Measurements from ENCODE around the gene STRA8. TPM values are rescaled to one million over a fixed set of nuclear protein-coding genes. Genes with fewer than 3 reads are reported as not detected.

Gene STRA8
- total RNA-seq, 5 donors from 2014 or later (not counting 1 experiment from before 2014, with no cell fraction given), result not detected

Other genes with a start within 250 kb of the STRA8 start
- 1 to 10 TPM; 2.5 to 6.7 (median 3.5) TPM for gene AGBL3, start 247.3 kb upstream of the STRA8 start, total RNA-seq
- 10 to 100 TPM; 20.7 to 32.7 (median 25.8) TPM for gene TMEM140, start 85.8 kb upstream of the STRA8 start, total RNA-seq
- 10 to 100 TPM; 24.3 to 46.4 (median 44.6) TPM for gene CYREN, start 63.1 kb upstream of the STRA8 start, total RNA-seq
- 10 to 100 TPM; 28.1 to 41.2 (median 37.6) TPM for gene WDR91, start 22.3 kb upstream of the STRA8 start, total RNA-seq

All from T-cell (primary cell).